NCI-H524 treated with DMSO at 0.1 percent for 48 hours (cell line): ENCODE results near the gene MAGI1.
"Not testable (repeated sequence)": the region's sequence is repeated elsewhere in the genome, so short reads cannot be mapped to it uniquely, and the experiment has no call there.

Source experiments
- DNase-seq: peaks from one replicate; lab custom pipeline; 2025; lab: John Stamatoyannopoulos, UW

MAGI1 gene

GRCh38 chr3:65591313-65591712 is 447.4 kb downstream of the MAGI1 start:
- no peak for DNase-seq

DNA sequence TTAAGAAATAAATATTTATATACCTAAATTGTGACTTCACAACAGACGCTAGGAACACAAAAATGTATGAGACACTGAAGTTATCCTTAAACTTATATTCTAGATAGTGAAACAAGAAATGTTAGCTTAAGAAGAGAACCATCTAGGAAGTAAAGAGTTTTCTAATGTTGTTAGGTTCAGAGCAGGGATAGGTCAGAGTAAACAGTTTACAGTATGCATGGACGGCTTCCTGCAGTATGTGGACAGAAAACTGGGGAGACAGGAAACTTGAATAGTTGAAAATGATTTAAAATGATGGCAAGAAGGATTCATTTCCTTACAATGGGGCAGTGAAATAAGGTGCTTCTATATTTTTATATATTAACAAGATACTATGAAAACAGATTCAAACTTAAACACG is 449.8 kb downstream of the MAGI1 start:
- no peak for DNase-seq

DNA sequence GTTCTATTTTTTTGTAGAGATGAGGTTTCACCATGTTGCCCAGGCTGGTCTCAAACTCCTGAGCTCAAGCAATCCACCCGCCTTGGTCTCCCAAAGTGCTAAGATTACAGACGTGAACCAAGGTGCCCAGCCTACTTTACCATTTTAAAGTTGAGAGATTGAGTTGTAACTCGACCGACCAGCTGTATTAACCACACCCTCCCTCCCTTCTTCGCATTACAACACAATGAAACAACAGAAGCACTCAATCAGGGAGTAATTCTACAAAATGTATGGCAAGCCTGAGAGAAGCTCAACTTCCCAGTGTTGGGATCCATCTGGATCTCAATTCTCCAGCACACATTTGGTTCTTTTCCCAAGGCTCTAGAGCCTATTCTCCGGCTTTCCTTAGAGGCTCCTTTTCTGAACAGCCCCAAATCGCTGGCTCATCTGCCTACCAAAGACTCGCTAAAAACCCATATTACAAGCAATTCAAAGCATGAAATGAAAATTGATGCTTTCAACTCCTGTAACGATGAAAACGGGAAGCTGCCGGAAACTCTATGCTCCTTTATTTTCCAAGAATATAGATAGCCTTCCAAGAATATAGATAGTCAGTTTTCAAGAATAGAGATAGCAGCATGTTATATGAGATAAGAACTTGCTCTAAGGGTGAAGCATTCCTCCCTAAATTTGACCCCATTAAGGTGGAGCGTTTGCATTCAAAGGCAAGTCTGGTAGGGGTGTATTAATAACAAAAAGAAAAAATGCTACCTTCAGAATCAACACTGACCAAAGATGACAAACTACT is 450.9 kb downstream of the MAGI1 start:
- DNase-seq: no peak

GRCh38 chr3:65584913-65585312 is 453.8 kb downstream of the MAGI1 start:
- DNase-seq: no peak

DNA sequence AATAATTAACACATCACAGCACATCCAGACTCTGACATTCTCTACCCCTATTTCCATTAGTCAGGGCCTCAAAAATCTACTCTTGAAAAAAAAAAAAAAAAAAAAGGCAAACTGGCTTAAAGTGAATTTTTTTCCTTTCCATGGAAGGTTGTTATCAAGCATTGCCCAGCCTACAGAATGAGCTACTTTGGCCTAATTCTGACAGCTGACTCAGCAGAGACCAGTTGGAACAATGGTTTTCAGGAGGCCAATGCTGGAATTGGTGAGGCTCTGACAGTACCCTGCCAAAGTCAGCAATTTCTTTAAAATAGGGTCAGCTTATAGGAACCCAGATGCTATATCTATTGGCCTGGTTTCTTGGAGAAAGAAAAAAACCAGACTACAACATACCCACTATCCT is 454.7 kb downstream of the MAGI1 start:
- no peak for DNase-seq

- no peak for DNase-seq
Measured at GRCh38 chr3:65583188-65583587, 455.5 kb downstream of the MAGI1 start.

GRCh38 chr3:65582012-65582717 is 456.6 kb downstream of the MAGI1 start:
- DNase-seq: no peak

DNA sequence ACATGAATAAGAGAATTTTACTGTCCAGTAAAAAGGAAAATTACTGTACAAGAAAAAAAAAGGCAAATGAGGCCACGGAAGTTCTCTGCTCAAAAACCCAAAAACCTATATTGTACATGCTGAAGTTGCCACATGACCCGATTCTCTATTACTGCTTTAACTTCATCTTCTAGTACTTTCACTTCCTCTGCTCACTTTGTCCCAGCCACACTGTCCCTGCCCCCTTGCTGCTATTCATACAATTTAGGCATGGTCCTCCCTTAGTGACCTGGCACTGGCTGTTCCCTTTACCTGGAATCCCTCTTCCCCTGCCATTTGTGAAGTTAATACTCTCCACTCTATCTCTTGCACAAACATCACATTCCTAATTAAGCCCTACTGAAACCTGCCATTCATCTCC is 457.4 kb downstream of the MAGI1 start:
- no peak for DNase-seq

DNA sequence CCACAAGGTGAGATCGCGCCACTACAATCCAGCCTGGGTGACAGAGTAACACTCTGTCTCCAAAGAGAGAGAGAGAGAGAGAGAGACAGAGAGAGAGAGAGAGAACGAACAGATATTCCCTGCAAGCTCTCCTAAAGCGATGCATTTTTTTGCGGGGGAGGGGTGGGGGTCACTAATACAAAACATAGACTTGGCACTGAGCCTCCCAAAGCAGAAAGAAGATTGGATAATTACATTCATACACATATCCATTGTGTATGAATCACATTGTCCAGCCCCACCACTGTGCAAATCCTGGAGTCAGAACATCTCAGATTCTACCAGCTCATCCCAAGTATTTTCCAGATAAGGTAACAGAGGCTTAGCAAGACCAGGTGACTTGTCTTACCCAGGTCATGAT is 459.9 kb downstream of the MAGI1 start:
- no peak for DNase-seq

DNA sequence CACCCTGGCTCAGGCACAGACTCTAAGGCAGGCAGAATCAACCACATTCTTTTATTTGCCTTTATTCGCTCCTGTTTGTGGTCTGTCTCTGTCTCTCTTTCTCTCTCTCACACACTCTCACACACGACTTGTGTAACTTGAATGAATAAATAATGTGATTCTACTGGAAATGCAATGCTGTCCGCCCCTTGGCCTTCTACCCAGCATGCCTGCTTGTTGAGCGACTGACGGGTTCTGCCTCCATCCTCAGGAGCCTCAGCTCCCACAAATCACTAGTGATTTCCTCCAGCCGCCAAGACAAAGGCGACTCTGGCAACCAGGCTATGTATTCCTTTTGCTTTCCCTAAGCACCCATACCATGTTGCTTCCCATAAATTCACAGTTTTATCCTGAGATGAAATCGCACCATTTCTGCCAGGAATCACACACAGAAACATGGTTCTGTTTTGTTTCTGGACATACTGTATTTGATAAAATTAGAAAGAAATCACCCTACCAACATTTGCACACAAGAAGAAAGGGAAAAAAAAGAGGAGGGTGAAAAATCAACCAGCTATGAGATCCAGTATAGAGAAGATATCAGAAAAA is 460.8 kb downstream of the MAGI1 start:
- DNase-seq: no peak

DNA sequence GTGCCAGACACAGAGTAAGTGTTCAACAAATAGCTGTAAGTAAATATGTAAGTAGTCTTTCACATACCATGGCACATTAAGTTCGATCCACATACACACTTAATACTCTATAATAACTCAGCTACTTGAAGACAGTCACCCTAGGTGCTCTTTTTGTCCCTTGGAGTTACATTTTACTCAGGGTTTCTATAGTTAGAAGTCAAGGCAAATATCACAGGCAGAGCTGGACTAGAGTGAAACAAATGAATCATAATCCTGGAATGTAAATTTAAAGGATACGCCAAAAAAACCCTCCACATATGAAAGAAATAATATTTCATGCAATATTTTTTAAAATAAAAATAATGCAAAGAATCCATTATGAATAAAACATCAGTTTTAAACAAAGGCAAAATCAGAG is 461.8 kb downstream of the MAGI1 start:
- DNase-seq: no peak

GRCh38 chr3:65576228-65576627 is 462.5 kb downstream of the MAGI1 start:
- no peak for DNase-seq

DNA sequence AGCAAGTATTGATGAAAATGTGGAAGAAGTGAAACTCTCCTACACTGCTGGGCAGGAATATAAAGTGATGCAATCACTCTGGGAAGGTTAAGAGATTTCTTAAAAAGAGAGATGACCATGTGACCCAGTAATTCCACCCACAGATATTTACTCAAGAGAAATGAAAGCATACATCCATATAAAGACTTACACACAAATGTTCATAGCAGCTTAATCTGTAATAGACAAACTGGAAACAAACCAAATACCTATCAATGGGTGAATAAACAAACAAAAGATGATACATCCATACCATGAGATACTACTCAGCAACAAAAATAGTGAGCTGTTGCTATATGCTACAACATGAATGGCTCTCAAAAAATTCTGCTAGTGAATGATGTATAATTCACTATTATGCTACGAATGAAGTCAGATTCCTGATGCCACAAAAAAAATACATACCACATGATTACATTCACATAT is 463.3 kb downstream of the MAGI1 start:
- DNase-seq: no peak

GRCh38 chr3:65573548-65574116 is 465.1 kb downstream of the MAGI1 start:
- DNase-seq: no peak

DNA sequence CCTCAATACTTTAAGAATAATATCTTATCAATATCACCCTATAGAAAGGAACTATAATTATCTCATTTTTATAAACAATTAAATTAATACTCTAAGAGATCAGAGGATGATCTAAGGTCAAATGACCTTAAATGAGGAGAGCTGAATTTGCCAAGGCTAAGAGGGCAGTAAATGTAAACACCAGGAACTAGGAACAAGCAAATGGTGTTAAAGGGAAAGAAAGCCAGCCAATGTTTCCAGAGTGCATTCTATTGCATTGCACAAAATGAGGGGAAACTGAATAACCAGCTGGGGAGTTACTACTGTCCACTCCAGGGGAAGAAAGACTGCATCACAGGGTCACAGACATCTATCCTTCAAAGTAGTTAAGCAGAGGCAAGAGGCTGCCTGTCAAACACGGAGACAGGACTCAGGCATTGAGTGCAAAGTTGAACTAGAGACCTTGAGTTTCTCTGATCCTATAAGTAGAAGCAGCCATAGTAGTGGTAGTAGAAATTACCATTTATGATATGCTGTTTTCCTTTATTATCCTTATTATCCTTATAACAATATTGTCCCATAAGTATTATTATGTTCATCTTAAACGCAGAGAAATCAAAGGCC is 466.4 kb downstream of the MAGI1 start:
- DNase-seq: no peak

- DNase-seq: no peak
Measured at GRCh38 chr3:65569845-65570405, 468.8 kb downstream of the MAGI1 start.

- DNase-seq: no peak
Measured at GRCh38 chr3:65569129-65569528, 469.6 kb downstream of the MAGI1 start.

- DNase-seq: no peak
Measured at GRCh38 chr3:65568497-65568896, 470.2 kb downstream of the MAGI1 start.

GRCh38 chr3:65565744-65566143 is 473.0 kb downstream of the MAGI1 start:
- DNase-seq: not testable (repeated sequence)

DNA sequence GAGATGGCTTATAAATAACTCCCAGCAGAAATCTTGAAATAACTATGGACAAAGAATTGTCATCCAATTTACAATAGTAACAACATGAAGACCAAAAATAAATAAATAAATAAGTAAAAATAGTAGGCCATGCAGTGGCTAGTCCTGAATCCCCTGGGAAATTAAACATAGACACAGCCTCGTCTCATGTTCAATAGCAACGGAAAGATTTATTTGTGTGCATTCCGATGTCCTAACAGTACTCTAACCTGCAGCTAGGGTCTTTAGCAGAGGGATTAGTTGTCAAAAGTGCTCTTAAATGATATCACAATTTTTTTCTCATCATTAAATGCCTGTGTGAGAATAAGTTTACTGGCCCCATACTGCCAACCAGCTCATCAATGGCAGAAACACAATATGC is 474.2 kb downstream of the MAGI1 start:
- no peak for DNase-seq

- no peak for DNase-seq
Measured at GRCh38 chr3:65563861-65564260, 474.9 kb downstream of the MAGI1 start.

DNA sequence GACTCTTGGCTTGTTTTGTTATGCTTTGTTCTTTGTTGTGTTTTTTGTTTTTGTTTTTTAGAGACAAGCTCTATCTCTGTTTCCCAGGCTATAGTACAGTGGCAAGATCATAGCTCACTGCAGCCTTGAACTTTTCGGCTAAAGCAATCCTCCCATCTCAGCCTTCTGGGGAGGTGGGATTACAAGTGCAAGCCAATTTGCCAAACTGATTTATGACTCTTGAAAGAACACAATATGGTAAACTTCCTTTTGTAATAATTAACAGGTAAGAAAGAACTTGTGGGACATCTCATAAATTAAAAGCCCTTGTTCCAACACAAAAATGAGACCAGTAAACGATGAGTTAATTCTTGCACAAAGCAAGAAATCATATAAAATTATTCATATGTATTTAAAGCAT is 476.3 kb downstream of the MAGI1 start:
- DNase-seq: no peak
